Occipital lobe (tissue), 2 donors: ENCODE measurements around the gene RSBN1L. TPM values are rescaled to one million over a fixed set of nuclear protein-coding genes. Genes with fewer than 3 reads are reported as not detected.

Experiments used
- DNase-seq: peaks from one replicate; lab custom pipeline; 2025; lab: John Stamatoyannopoulos, UW
- total RNA-seq: library from RNA; depleted of rRNA; stranded (reverse); fragments of >200 nt; gene quantifications from one replicate; pipeline ENCODE4 v1.2.3, GENCODE V29; 2014

RSBN1L gene
- total RNA-seq, 1 donor from 2014 or later = 76.7 TPM

GRCh38 chr7:77800158-77800557, 103.9 kb downstream of the RSBN1L start:
- DNase-seq = no peak

- DNase-seq = no peak
These were observed 104.5 kb downstream of the RSBN1L start for GRCh38 chr7:77800730-77801129.

GRCh38 chr7:77802557-77803405, 106.5 kb downstream of the RSBN1L start:
- DNase-seq = no peak

GRCh38 chr7:77806425-77806824, 110.2 kb downstream of the RSBN1L start:
- no peak for DNase-seq

- no peak for DNase-seq
These were observed 112.3 kb downstream of the RSBN1L start for GRCh38 chr7:77808517-77808916.

GRCh38 chr7:77811516-77812289, 115.4 kb downstream of the RSBN1L start:
- DNase-seq = no peak

GRCh38 chr7:77812290-77812685, 116.0 kb downstream of the RSBN1L start:
- DNase-seq = no peak

- no peak for DNase-seq
These were observed 116.9 kb downstream of the RSBN1L start for GRCh38 chr7:77813180-77813579.

- no peak for DNase-seq
These were observed 122.8 kb downstream of the RSBN1L start for GRCh38 chr7:77819021-77819420.

GRCh38 chr7:77820967-77821366, 124.7 kb downstream of the RSBN1L start:
- DNase-seq = no peak

GRCh38 chr7:77822269-77822668, 126.0 kb downstream of the RSBN1L start:
- DNase-seq = no peak

GRCh38 chr7:77823787-77824186, 127.5 kb downstream of the RSBN1L start:
- DNase-seq = no peak

- no peak for DNase-seq
These were observed 128.4 kb downstream of the RSBN1L start for GRCh38 chr7:77824636-77825035.

GRCh38 chr7:77825131-77825530, 128.9 kb downstream of the RSBN1L start:
- no peak for DNase-seq

- DNase-seq = no peak
These were observed 130.0 kb downstream of the RSBN1L start for GRCh38 chr7:77826300-77826699.

GRCh38 chr7:77827999-77828398, 131.7 kb downstream of the RSBN1L start:
- no peak for DNase-seq

- no peak for DNase-seq
These were observed 134.5 kb downstream of the RSBN1L start for GRCh38 chr7:77830649-77831355.

- no peak for DNase-seq
These were observed 135.2 kb downstream of the RSBN1L start for GRCh38 chr7:77831481-77831880.

GRCh38 chr7:77831953-77832352, 135.7 kb downstream of the RSBN1L start:
- DNase-seq = no peak
